Measurements from ENCODE around the gene KNOP1.

Gene KNOP1

GRCh38 chr16:19715566-19715965, 2.5 kb downstream of the KNOP1 start:
- Histone ChIP-seq H3K36me3 (ENCODE audit: insufficient read depth, low read length) (peaks cover 52% of the 10 kb centered on the region), H3K27ac (ENCODE audit: low read length) (no peak overlapping the region), H3K27me3 (ENCODE audit: insufficient read depth, low read length, poor library complexity) (no peaks in the 10 kb centered on the region), H4K20me1 (ENCODE audit: insufficient read depth, low read length) (peaks cover 44% of the 10 kb centered on the region), H3K9me3 (ENCODE audit: insufficient read depth, low read length, severe bottlenecking) (no peaks in the 10 kb centered on the region), H3K79me2 (ENCODE audit: insufficient read depth, low read length) (peaks cover 62% of the 10 kb centered on the region), H3K9ac (ENCODE audit: low read depth, low read length) (no peak overlapping the region), H3K4me1 (ENCODE audit: insufficient read depth, low read length) (peaks cover 33% of the 10 kb centered on the region), H3K4me2 (ENCODE audit: insufficient read depth, low read length) (peak overlapping the region; percentile 80; the same call in 1 of the 2 replicates), H3K4me3 (ENCODE audit: low read depth in 1 of 2, low read length in 2 of 2) (no peak overlapping the region), H2AFZ (ENCODE audit: low read depth, low read length) (no peak overlapping the region)
- DNase-seq (no peak), ATAC-seq (ENCODE audit: insufficient read depth, low read depth) (no peak)
- TF ChIP-seq CTCF (IDR thresholded peaks at IDR 0.05; ENCODE audit: borderline replicate concordance, extremely low read depth, low read length, poor library complexity, severe bottlenecking): no peak
- TF ChIP-seq EZH2 (IDR thresholded peaks at IDR 0.05; ENCODE audit: borderline replicate concordance, low read depth, low read length, severe bottlenecking): no peak

- H2AFZ ChIP-seq (ENCODE audit: low read depth, low read length): no peak overlapping the region
- no peak overlapping the region for H3K4me3 ChIP-seq (ENCODE audit: low read depth in 1 of 2, low read length in 2 of 2)
- peaks cover 65% of the 10 kb centered on the region for H3K79me2 ChIP-seq (ENCODE audit: insufficient read depth, low read length)
- no peaks in the 10 kb centered on the region for H3K27me3 ChIP-seq (ENCODE audit: insufficient read depth, low read length, poor library complexity)
- no peaks in the 10 kb centered on the region for H3K9me3 ChIP-seq (ENCODE audit: insufficient read depth, low read length, severe bottlenecking)
- no peak overlapping the region for H3K4me2 ChIP-seq (ENCODE audit: insufficient read depth, low read length)
- H3K27ac ChIP-seq (ENCODE audit: low read length): no peak overlapping the region
- DNase-seq: no peak
- H3K9ac ChIP-seq (ENCODE audit: low read depth, low read length): no peak overlapping the region
- peaks cover 22% of the 10 kb centered on the region for H3K4me1 ChIP-seq (ENCODE audit: insufficient read depth, low read length)
- peaks cover 71% of the 10 kb centered on the region for H3K36me3 ChIP-seq (ENCODE audit: insufficient read depth, low read length)
- peaks cover 61% of the 10 kb centered on the region for H4K20me1 ChIP-seq (ENCODE audit: insufficient read depth, low read length)
- no peak for ATAC-seq (ENCODE audit: insufficient read depth, low read depth)
- TF ChIP-seq EZH2 (IDR thresholded peaks at IDR 0.05; ENCODE audit: borderline replicate concordance, low read depth, low read length, severe bottlenecking) (no peak), CTCF (IDR thresholded peaks at IDR 0.05; ENCODE audit: borderline replicate concordance, extremely low read depth, low read length, poor library complexity, severe bottlenecking) (no peak)
These were observed 4.3 kb downstream of the KNOP1 start for GRCh38 chr16:19713697-19714096.

GRCh38 chr16:19712418-19713058, 5.5 kb downstream of the KNOP1 start:
- H3K27ac ChIP-seq (ENCODE audit: low read length): no peak overlapping the region
- no peak overlapping the region; the same call in 1 of the 2 replicates for H3K4me2 ChIP-seq (ENCODE audit: insufficient read depth, low read length)
- H4K20me1 ChIP-seq (ENCODE audit: insufficient read depth, low read length): peaks cover 73% of the 10 kb centered on the region
- peaks cover 19% of the 10 kb centered on the region for H3K4me1 ChIP-seq (ENCODE audit: insufficient read depth, low read length)
- H3K36me3 ChIP-seq (ENCODE audit: insufficient read depth, low read length): peaks cover 82% of the 10 kb centered on the region
- TF ChIP-seq CTCF (IDR thresholded peaks at IDR 0.05; ENCODE audit: borderline replicate concordance, extremely low read depth, low read length, poor library complexity, severe bottlenecking): no peak
- TF ChIP-seq EZH2 (IDR thresholded peaks at IDR 0.05; ENCODE audit: borderline replicate concordance, low read depth, low read length, severe bottlenecking): no peak
- peaks cover 66% of the 10 kb centered on the region for H3K79me2 ChIP-seq (ENCODE audit: insufficient read depth, low read length)
- no peak overlapping the region for H3K9ac ChIP-seq (ENCODE audit: low read depth, low read length)
- ATAC-seq (ENCODE audit: insufficient read depth, low read depth) (no peak), DNase-seq (no peak)
- no peak overlapping the region for H3K4me3 ChIP-seq (ENCODE audit: low read depth in 1 of 2, low read length in 2 of 2)
- H2AFZ ChIP-seq (ENCODE audit: low read depth, low read length): no peak overlapping the region
- H3K27me3 ChIP-seq (ENCODE audit: insufficient read depth, low read length, poor library complexity): no peaks in the 10 kb centered on the region
- no peaks in the 10 kb centered on the region for H3K9me3 ChIP-seq (ENCODE audit: insufficient read depth, low read length, severe bottlenecking)

Data from DND-41 (cell line).